SJSA1 (cell line): ENCODE results near the gene KDM4F. TPM values are rescaled to one million over a fixed set of nuclear protein-coding genes. Genes with fewer than 3 reads are reported as not detected.

Experiments
- DNase-seq, 2 experiments: peaks; one replicate each; pipeline ENCODE4 v3.0.0-alpha.2; 2015 to 2020; ENCODE audit warnings: low spot score in 2 of 2, low read depth in 1 of 2
- H3K27ac ChIP-seq: fragments of 250-450 bp; sonication (Bioruptor Pico); 2 replicates; pipeline ENCODE4 v1.5.1; 2020; ENCODE audit warnings: mild to moderate bottlenecking, moderate library complexity
- H3K27me3 ChIP-seq: fragments of 250-450 bp; sonication (Bioruptor Pico); replicated peaks from 2 replicates; pipeline ENCODE4 v1.5.1; 2020; ENCODE audit warnings: mild to moderate bottlenecking, moderate library complexity
- H3K36me3 ChIP-seq: fragments of 250-450 bp; sonication (Bioruptor Pico); 2 replicates; pipeline ENCODE4 v1.5.1; 2020; ENCODE audit warnings: mild to moderate bottlenecking
- H3K4me1 ChIP-seq: fragments of 250-450 bp; sonication (Bioruptor Pico); replicated peaks from 2 replicates; pipeline ENCODE4 v1.6.1; 2021; ENCODE audit warnings: mild to moderate bottlenecking
- H3K4me3 ChIP-seq: fragments of 250-450 bp; sonication (Bioruptor Pico); 2 replicates; pipeline ENCODE4 v1.5.1; 2020; ENCODE audit warnings: mild to moderate bottlenecking
- H3K9me3 ChIP-seq: fragments of 250-450 bp; sonication (Bioruptor Pico); replicated peaks from 2 replicates; pipeline ENCODE4 v1.5.1; 2020; ENCODE audit warnings: mild to moderate bottlenecking
- total RNA-seq: library from RNA; depleted of rRNA; stranded (reverse); fragments of >200 nt; shearing (Covaris generic); gene quantifications from 2 replicates; pipeline ENCODE4 v1.2.3, GENCODE V29; 2014; rRNA removed

Gene KDM4F
- total RNA-seq, 1 experiment from 2014 or later, result not detected

DNA sequence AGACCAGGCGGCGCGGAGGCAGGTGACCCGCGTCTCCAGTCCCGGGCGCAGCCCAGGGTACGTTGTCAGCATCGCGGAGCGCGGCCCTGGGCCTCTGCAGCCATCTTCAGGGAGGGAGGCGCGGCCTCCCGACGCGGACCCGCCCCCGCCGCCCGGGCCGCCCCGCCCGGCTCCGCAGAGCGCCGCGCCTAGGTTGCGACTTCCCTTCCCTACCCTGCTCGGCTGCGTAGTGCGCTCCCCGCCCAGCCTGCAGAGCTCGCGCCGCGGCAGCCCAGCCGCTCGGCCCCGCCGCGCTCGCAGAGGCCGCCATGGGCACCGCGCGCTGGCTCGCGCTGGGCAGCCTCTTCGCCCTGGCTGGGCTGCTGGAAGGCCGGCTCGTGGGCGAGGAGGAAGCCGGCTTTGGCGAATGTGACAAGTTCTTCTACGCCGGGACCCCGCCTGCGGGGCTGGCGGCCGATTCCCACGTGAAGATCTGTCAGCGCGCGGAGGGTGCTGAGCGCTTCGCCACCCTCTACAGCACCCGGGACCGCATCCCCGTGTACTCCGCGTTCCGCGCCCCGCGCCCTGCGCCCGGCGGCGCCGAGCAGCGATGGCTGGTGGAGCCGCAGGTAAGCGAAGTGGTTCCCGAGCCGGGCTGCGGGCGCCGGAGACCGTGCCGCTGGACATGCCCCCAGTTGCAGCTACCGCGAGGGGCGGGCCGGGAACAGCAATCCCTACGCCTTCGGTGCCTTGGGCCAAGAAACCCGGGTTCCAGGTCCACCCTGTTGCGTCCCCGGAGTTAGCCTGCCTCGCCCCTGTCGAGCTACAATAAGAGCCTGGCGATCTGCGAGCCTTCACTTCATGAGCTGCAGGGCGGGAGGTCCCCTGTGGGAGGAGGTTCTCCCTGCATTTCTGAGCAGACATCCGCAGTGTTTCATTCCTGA, 40.7 kb downstream of the KDM4F start, which contains the start of gene ENDOD1:
ENDOD1 (plus strand) TSS at position 227 of the 923 bp plus-strand sequence; CDS start at position 309, 82 bp downstream.
- peak; percentile 49 to 61 for DNase-seq
- Histone ChIP-seq H3K27me3 (no peaks in the 10 kb centered on the region), H3K36me3 (no peaks in the 10 kb centered on the region), H3K9me3 (no peaks in the 10 kb centered on the region), H3K27ac (no peak within 1 kb of the TSS), H3K4me3 (peak within 1 kb of the TSS; percentile 52), H3K4me1 (no peaks in the 10 kb centered on the region)

DNA sequence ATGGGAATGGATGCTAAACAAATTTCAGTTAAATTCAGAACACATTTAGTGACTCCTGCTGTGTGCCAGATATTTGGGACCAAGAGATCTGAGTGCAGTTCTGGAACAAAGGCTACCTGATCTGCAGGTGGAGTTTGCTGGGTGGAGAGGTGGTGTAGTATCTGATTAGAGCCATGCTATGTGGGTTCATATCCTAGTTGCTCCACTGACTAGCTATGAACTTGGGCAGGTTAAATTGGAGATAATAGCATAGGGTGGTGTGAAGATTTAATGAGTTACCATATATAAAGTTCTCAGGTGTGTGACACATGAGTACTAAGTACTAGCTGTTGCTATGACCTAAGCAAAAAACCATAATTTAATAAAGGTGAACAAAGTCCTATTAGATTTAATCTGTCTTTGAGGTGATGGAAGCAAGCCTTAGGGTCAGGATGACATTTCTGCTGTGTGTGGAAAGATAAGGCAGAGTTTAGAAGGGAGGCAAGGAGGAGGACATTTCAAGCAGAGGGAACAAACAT, 42.5 kb downstream of the KDM4F start:
- Histone ChIP-seq H3K27me3 (no peaks in the 10 kb centered on the region), H3K4me1 (no peaks in the 10 kb centered on the region), H3K4me3 (no peak overlapping the region), H3K9me3 (no peaks in the 10 kb centered on the region), H3K36me3 (no peaks in the 10 kb centered on the region), H3K27ac (no peak overlapping the region)
- DNase-seq, result no peak

DNA sequence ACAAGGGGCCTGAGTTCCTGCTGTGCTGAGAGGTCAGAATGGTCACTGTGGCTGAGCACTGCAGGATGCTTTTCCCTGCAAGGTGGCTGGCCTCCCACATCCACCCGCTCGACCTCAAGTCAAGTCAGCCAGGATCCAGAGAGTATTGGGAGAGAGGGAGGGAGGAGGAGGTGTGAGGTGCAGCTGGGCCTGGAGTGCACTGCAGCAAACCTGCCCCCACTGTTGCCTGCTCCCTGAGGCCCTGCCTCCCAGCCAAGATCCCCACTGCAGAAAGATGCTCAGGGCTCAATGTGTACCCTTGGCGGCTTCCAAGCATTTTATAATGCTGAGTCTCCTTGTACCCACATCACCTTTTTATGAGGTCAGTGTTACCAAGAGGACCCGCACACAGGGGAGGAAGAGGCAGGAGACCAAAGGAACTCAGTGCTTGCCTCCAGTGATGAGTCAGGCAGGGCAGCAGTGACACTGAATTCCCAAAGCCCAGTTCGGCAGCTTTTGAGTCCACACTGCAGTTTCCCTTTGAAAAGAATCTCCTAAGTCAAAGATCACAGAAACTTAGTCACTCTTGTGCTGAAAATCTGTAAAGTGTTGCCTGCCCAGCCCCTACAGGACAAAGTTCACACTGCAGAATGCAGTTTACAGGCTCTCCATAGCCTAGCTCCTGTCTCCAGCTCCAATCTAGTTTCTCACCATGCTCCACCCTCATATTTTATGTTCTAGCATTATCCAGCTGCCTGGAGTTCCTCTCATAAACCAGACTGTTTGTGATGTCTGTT, 43.5 kb downstream of the KDM4F start:
- no peak overlapping the region for H3K27ac ChIP-seq

DNA sequence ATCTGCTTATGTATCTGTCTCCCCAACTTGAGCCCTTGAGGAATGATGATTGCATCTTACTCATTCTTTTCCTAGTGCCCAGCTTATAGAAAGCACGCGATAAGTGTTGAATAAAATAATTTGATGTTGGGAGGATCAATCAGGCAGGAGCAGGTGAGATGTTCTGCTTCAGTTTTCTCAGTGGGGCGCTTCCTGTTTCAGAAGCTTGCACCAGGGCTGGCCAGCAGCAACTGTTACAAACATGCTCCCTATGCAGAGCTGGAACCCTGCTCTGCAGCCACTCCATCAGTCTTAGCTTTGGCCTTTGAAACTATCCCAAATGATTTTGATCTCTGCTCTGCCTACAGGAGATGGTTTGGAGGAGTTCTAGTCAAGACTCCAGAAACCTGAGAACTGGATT, 44.3 kb downstream of the KDM4F start:
- H3K27me3 ChIP-seq, result no peaks in the 10 kb centered on the region
- DNase-seq, result no peak
- H3K9me3 ChIP-seq, result no peaks in the 10 kb centered on the region
- H3K4me3 ChIP-seq, result no peak overlapping the region
- no peaks in the 10 kb centered on the region for H3K36me3 ChIP-seq
- H3K27ac ChIP-seq, result no peak overlapping the region
- H3K4me1 ChIP-seq, result no peaks in the 10 kb centered on the region

More for the DNA sequence above, 43.5 kb downstream of the KDM4F start:
- no peak overlapping the region for H3K4me3 ChIP-seq
- H3K36me3 ChIP-seq, result no peaks in the 10 kb centered on the region
- DNase-seq, result no peak
- no peaks in the 10 kb centered on the region for H3K4me1 ChIP-seq
- H3K27me3 ChIP-seq, result no peaks in the 10 kb centered on the region
- H3K9me3 ChIP-seq, result no peaks in the 10 kb centered on the region

DNA sequence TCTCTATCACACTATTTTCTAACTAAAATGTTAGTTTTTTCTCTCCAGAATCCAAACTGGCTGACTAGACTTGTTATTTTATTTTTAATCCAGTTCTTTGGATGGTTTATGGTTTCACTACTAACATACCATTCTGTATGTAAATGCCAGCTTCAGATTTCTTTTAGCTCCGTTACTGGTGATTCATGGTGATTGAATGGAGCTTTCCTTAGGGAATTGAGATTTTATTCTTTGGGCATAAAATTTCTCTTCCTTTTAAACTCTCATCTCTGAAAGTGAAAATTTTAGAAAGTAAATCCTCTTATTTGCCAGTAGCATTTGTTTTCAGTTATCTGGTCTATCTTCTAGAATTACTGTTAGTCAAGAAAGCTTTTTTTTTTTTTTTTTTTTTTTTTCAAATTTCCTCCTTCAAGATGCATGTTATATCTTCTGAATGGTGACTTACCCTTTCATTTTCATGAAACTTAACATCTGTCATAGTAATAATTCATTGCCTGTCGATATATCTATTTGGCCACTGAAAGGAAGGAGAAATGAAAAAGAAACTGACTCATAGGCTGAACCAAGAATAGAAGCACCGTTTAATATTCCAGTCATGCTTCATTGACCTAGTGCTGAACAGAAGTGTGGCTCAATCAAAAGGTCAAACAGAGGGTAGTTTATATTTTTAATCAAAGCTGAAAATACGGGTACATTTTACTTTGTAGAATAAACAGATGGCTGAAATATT, 46.8 kb downstream of the KDM4F start:
- Histone ChIP-seq H3K4me3 (no peak overlapping the region), H3K27me3 (no peaks in the 10 kb centered on the region), H3K4me1 (no peaks in the 10 kb centered on the region), H3K27ac (no peak overlapping the region), H3K36me3 (no peaks in the 10 kb centered on the region), H3K9me3 (no peaks in the 10 kb centered on the region)
- DNase-seq, result no peak

DNA sequence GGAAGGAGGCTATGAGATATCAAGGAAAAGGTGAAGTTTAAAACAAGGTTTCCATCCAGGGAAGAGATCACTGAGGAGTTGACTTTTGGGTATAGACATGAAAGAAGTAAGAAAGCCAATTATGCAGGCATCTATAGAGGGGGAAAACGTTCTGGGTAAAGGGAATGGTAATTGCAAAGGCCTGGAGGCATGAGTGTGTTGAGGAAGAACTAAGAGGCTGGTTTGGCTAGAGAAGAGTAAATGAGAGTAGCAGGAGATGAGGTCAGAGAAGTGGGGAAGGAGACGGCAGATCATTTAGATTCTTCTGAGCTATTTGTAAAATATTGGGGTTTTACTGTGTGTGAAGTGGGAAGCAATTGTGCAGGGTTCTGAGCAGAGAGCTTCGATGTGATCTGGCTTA, 48.0 kb downstream of the KDM4F start:
- Histone ChIP-seq H3K4me1 (no peaks in the 10 kb centered on the region), H3K36me3 (no peaks in the 10 kb centered on the region), H3K4me3 (no peak overlapping the region), H3K27ac (no peak overlapping the region), H3K9me3 (no peaks in the 10 kb centered on the region), H3K27me3 (no peaks in the 10 kb centered on the region)
- DNase-seq, result no peak

DNA sequence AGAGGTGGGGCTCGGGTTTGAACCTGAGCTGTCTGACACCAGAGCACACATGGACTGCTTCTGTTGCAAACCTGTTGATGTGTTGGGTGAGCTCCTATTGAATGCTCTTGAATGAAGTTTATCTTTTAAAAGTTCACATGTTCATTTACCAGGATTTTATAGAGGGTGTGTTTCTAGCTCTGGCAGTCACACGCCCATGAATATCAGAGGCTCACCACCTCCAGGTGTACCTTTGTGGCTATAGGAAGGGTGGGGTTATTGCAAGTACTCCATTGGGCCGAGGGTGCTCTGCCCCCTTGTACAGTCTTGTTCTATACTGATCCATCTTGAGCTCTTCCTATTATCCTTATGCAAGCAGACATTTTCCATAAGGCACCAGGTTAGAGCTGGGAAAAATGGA, 49.6 kb downstream of the KDM4F start:
- DNase-seq, result no peak
- Histone ChIP-seq H3K4me1 (no peaks in the 10 kb centered on the region), H3K4me3 (no peak overlapping the region)

DNA sequence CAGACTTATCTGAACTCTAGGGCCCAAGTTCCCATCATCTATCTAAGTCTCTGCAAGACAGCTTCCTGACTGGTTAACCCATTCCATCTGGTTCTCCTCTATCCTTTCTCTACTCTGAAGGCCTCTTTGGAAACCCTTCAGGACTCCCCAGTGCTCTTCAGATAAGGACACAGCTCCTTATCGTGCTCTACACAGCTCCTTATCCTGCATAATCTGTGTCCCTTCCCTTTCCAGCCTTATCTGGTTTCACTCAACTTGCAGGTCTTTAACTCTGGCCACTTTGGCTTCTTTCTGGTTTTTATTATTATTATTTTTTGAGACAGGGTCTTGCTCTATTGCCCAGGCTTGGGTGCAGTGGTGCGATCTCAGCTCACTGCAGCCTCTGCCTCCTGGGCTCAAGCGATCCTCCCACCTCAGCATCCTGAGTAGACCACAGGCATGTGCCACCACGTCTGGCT, 51.0 kb downstream of the KDM4F start:
- H3K4me3 ChIP-seq, result no peak overlapping the region
- H3K4me1 ChIP-seq, result no peaks in the 10 kb centered on the region
- no peak for DNase-seq
- H3K27ac ChIP-seq, result no peak overlapping the region
- no peaks in the 10 kb centered on the region for H3K9me3 ChIP-seq
- no peaks in the 10 kb centered on the region for H3K36me3 ChIP-seq
- no peaks in the 10 kb centered on the region for H3K27me3 ChIP-seq

More for the DNA sequence above, 49.6 kb downstream of the KDM4F start:
- Histone ChIP-seq H3K27me3 (no peaks in the 10 kb centered on the region), H3K36me3 (no peaks in the 10 kb centered on the region), H3K27ac (no peak overlapping the region), H3K9me3 (no peaks in the 10 kb centered on the region)

Other genes with a start within 250 kb of the KDM4F start
- gene CWC15, start 75.9 kb upstream of the KDM4F start, total RNA-seq, result 31.3 and 32.9 TPM in 2 replicates
- gene KDM4D, start 75.7 kb upstream of the KDM4F start, total RNA-seq, result 0.41 and 1.5 TPM in 2 replicates
- not detected in 2 replicates for gene KDM4E, start 24.2 kb upstream of the KDM4F start, total RNA-seq
- 1.2 and 5.7 TPM in 2 replicates for gene SRSF8, start 17.5 kb downstream of the KDM4F start, total RNA-seq
- gene ENDOD1, start 40.4 kb downstream of the KDM4F start, total RNA-seq, result 4.1 and 4.3 TPM in 2 replicates
- gene SESN3, start 181.8 kb downstream of the KDM4F start, total RNA-seq, result 0.66 and 1.0 TPM in 2 replicates